Embryonic facial prominence (tissue), 1 donor: ENCODE results near the gene RHBDD2.
"Not testable (repeated sequence)": the region's sequence is repeated elsewhere in the genome, so short reads cannot be mapped to it uniquely, and the experiment has no call there.

Experiments used
- DNase-seq: peaks from one replicate; pipeline ENCODE4 v3.0.0-alpha.2; 2016; ENCODE audit errors: extremely low spot score

The RHBDD2 gene

DNA sequence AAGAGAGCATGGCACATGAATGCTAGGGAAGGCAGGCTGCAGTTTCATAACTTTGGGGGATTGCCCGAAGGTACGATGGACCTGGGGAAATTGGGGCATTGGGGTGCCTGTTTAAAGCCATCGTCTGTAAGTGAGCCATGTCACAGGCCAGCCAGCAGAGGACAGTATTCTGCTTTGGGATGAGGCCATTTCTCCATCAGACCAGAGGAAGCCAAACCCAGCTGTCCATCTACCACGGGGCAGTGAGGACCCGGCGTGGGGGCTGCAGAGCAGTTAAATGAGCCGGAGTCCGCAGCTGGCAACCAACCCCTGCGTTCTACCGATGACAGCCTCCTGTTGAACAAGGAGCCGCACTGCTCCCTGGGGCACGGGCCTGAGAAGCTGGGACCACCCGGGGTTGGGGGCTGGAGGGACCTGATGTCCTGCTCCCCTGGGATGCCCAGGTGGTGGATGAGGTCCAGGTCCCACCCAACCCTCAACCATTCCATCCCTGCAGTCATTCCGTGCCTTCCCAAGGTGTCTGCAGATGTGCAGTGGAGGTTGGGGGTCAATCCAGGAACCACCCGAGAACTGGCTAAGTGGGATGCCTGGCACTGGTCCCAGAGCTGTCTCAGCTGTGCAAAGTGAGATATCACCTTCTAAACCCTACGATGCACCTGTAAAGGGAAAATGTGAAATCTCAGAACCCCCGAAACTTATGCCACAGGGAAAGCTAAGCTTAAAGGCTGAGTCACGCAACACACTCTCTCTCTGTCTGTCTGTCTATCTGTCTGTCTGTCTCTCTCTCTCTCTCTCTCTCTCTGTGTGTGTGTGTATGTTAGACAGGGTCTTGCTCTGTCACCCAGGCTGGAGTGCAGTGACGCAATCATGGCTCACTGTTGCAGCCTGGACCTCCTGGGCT is 12.1 kb upstream of the RHBDD2 start:
- DNase-seq = no peak

DNA sequence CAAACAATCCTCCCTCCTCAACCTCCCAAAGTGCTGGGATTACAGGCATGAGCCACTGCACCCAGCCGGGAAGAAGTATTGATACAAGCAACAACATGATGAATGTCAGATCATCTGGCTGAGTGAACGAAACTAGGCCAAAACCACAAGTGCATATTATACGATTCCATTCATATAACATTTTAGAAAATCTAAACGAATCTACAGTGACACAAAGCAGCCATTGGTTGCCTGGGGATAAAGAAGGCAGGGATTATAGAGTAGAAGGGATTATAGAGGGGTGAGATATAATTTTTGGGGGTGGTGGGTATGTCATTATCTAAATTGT is 11.5 kb upstream of the RHBDD2 start:
- DNase-seq = no peak

DNA sequence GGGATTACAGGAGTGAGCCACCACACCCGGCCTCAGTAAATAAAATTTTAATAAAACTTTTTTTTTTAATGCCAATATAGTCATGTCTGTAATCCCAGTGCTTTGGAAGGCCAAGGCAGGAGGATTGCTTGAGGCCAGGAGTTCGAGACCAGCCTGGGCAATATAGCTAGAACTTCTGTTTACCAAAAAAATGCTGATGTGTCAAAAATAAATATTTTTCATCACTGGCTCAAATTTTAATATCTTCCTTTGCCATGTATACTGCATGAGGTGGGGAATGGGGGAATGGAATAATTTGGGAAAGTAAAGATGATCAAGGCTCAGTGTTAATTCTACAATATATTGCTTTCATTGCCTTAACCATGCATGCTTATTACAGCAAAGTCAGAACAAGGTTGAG is 10.7 kb upstream of the RHBDD2 start:
- no peak for DNase-seq

- DNase-seq = no peak
These were observed 9.0 kb upstream of the RHBDD2 start for GRCh38 chr7:75869776-75870379.

DNA sequence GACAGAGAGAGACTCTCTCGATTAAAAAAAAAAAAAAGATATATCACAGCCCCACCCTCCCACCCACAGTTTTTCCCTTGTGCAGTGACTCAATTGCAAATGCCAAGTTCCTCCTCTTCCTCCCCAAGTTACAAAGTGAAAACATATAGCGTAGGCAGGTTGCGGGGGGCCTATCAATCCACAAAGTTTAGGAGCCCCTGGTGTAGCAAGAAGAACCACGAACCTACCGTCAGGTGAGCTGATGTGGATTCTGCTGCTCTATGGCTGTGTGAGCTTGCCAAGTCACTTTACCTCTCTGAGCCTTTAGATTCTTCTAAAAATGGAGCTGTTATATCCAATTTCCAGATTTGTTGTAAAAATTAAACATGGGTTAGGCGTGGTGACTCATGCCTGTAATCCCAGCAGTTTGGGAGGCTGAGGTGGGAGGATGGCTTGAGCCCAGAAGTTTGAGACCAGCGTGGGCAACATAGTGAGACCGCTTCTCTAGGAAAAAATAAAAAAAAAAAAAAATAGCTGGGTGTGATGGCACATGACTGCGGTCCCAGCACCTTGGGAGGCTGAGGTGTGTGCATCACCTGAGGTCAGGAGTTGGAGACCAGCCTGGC is 8.2 kb upstream of the RHBDD2 start:
- DNase-seq = no peak

DNA sequence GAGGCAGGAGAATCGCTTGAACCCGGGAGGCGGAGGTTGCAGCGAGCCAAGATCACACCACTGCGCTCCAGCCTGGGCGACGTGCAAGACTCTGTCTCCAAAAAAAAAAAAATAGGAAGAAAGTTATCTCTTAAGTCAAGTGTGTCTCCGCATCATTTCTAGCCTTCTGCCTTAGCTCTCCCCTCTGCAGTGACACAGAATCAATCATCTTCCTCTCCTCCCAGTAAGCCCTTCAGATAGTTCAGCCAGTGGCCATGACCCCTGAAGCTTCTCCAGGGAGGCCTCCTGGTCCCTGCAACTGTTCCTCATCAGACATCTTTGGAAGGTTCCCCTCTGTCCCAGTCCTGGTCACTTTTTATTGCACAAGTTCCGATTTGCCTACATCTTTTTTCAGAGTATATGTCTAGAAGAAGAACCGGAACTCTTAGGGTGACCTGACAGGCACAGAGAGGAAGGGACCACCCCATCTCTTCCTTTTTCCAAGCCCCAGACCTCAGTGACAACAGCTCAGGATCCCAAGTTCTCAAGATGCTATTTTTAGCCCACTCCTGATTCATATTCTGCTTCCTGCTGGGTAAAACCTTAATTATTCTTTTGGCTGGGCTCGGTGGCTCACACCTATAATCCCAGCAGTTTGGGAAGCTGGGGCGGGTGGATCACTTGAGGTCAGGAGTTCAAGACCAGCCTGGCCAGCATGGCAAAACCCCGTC is 6.6 kb upstream of the RHBDD2 start:
- no peak for DNase-seq

GRCh38 chr7:75874180-75874579 is 4.7 kb upstream of the RHBDD2 start:
- not testable (repeated sequence) for DNase-seq

- no peak for DNase-seq
These were observed 3.4 kb upstream of the RHBDD2 start for GRCh38 chr7:75875113-75876080.

- DNase-seq = no peak
These were observed 2.5 kb upstream of the RHBDD2 start for GRCh38 chr7:75876126-75876881.

GRCh38 chr7:75878312-75878768 is 494 bp upstream of the RHBDD2 start:
- no peak for DNase-seq

DNA sequence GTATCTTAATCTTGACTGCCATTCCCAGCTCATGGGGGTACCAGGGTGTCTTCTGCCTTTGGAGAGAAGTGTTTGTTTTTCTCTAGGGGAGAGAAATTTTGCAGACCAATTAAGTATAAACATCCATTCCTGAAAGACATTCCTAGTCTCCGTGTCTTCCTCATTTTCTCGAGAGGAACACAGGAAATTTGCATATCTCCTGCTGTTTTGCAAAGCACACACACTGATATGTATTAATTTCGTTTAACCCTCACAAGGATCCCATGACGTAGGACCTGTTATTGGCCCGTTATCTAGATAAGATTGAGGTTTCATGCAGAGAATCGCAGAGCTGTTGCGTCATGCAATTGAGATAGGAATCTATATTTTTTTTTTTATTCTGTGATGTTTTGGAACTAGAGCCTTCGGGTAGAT is 944 bp downstream of the RHBDD2 start:
- DNase-seq = no peak

DNA sequence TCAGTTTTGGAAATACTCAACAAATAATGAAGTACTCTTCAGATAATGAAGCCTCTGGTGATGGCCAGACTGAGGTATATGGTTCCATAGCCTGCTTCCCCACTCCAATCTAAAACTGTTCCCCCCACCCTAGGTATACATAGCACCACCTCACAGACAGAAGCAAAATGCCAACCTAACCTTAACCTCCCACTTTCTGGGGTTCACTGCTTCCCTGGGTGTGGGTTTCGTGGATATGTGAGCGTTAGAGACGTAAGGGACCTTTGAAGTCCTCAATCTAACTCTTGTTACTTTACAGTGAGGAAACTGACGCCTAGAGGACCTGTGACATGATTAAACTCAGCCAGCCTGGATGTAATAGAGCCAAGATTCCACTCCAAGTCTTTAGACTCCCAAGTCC is 1.4 kb downstream of the RHBDD2 start:
- no peak for DNase-seq

GRCh38 chr7:75881436-75882095 is 2.7 kb downstream of the RHBDD2 start:
- no peak for DNase-seq

GRCh38 chr7:75883265-75883824 is 4.5 kb downstream of the RHBDD2 start:
- DNase-seq = not testable (repeated sequence)

DNA sequence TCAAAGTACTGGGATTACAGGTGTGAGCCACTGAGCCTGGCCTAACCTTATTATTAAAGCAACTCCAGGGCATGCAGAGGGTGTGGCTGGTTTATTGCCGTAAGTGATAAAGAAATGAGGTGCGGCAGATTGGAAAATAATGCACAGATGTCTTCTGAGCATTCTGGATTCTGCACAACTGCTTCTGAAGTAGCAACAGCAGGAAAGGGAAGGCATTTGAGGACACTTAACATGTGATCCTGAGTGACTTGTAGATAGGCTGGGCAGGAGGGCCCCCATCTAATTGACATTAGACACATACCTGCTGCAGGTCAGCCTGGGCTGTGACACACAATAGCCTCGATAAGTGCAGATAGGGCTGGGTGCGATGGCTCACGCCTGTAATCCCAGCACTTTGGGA is 5.6 kb downstream of the RHBDD2 start:
- DNase-seq = no peak

GRCh38 chr7:75885036-75885435 is 6.2 kb downstream of the RHBDD2 start:
- DNase-seq = no peak

DNA sequence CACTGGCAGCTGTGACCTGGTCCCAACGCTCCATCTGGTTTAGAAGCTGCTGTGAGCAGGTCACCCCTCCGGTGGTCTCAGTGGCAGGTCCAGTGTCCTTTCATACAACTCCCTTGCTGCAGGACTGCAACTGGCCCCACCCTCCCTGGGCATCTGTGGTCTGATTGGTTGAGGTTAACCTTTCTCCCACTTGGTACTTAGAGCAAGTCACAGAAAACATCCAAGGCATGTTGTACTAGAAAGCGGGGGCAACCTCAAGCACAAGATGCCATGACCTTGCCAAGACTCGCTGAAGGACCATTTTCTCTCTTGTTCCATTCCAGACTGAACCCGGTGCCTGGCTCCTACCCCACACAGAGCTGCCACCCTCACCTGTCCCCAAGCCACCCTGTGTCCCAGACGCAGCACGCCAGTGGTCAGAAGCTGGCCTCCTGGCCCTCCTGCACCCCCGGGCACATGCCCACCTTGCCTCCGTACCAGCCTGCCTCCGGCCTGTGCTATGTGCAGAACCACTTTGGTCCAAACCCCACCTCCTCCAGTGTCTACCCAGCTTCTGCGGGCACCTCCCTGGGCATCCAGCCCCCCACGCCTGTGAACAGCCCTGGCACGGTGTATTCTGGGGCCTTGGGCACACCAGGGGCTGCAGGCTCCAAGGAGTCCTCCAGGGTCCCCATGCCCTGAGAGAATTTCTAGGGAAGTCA is 9.0 kb downstream of the RHBDD2 start:
- DNase-seq = no peak

- no peak for DNase-seq
These were observed 9.8 kb downstream of the RHBDD2 start for GRCh38 chr7:75888464-75889222.
